ENCODE measurements around the gene P2RX6.

Gene P2RX6

DNA sequence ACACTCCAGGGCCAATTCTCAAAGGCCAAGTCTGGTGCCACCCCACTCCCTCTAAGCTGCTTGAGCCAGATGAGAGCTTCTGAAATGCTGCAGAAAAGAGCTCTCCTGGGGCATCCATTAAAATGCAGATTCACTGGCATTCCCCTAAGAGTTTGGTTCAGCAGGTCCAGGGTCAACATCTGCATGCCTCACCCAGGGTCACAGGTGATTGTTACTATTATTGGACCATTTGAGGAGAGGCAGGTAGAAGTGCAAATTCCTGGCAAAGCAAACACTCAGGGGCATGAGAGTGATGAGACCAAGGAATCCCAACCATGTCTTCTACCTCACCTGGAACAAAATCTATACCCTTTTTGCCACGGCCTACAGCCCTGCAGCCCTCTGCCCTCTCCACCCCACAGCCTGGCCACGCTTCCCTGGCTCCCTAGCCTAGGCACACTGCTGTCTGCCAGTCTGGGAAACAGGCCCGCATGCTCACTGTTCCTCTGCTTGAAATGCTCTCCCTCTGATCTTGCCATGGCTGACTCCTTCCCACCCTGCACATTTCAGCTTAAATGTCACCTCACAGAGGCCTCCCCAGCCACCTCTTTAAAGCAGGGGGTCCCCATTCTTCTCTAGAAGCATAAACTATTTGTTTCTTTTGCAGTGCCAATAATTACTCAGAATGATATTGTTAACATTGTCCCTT lies 4.4 kb upstream of the P2RX6 start:
- DNase-seq (ENCODE audit: insufficient read length, low spot score) (no peak), FAIRE-seq (no peak)

DNA sequence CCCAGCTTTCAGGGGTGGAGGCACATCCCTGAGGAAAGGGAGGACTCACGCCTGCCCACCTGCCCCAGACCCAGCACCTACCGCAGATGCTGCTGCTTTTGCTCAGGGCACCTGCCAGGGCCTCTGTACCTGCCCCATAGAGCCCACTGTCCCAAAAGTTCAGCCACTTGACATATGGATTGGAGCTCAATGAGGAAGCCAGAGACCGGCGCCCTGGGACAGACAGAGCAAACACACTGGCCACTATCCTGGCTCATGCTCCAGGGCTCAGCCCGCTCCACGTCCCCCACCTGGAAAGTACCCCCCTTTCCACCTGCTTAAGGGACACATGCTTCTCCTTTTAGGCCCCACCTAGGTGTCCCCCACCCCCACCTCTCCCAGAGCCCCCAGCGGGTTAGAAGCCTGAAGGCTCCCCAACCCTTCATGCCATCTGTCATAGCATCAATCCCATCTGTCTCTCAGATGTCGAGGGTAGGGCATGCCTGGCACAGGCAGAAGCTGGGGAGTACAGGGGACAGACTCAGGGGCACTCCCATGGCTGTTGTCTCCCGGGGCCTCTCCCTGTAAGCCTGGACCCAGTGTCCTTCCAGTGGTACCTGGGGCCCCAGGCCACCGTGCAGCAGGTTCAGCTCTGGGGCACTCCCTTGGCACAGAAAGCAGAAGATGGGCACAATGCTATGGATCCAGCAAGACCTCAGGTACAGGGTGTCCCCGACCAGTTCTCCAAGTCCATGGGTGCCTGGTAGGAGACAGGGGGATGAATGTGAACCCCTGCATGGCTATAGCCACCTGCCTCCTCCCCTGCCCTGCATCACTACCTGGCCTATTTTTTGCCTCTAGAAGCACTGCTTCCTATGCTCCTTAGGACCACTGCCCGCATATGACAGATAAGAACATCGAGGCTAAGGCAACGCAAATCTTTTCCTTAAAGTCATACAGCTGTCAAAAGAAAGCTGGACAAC lies 2.2 kb upstream of the P2RX6 start:
- FAIRE-seq: no peak
- DNase-seq (ENCODE audit: insufficient read length, low spot score): no peak

DNA sequence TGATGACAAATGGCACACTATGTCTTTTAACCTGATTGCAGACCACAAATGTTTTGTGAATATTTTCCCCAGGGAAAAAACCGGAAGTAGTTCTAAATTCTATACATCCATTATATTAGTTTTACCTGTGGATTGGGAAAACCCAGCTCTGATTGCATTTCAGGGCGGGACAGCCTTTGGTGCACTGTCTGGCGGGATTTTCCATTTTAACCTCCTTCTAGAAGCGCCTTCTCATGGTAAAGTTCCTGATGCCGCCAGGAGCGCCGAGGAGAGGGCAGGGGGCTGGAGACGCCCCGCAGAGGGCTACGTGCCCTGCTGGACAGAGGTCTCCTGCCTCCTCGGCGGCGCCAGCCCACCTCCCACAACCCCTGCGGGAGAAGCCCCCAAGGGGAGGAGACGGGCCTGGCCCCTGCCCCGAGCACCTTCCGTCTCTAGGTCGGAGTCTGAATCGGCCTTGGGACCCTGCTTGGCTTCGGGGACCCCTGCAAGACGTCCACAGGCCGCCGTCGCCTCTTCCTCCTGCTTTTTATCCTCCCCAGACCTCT lies 1.2 kb upstream of the P2RX6 start:
- DNase-seq (ENCODE audit: insufficient read length, low spot score) (no peak), FAIRE-seq (no peak)

DNA sequence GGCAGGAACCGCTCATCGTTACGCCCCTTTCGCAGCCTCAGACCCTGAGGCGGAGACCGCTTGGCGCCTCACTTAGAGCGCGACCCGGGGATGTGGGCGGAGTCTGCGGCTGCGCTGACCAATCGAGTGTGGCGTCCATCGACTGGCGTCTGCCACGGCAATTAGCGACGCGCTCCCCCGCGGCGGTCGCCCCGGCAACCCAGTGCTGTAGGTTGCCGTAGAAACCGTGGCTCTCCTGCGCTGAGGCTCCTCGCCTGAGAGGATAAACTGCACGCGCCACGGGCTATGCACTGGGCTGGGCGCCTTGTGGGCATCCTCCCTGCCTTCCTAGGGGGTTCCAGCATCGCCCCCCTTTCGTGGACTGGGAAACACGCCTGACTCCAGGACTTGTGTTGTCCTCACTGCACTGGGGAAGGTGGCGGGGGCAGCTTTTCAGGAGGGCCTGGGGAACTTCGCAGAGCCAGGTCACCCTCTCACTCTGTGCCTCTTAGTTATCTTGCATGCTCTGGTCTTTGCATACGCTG lies 701 bp upstream of the P2RX6 start:
- FAIRE-seq: peak; percentile 89
- peak; percentile 92 for DNase-seq (ENCODE audit: insufficient read length, low spot score)

DNA sequence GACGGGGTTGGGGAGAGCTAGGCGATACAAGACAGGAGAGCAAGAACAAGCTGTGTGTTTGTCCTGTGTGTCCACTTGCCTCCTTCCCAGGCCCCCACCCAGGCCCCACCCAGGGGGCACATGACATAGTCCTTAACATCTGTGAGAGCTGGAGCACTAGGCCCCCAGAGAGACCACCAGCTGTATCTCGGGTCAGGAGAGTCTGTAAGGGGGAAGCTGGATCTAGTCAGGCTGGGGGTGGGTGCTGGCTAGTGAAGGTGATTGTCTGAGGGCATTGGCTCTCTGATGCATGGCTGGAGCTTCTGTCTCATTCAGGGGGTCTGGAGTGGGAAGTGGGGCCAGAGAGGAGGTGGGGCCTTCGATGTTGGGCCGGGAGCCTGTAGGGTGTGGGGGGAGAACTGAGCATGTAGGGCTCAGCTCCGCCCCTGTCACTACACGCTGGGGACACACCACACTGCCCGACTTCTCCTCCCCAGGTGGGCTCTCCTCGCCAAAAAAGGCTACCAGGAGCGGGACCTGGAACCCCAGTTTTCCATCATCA lies 571 bp downstream of the P2RX6 start:
- DNase-seq (ENCODE audit: insufficient read length, low spot score) (no peak), FAIRE-seq (no peak)

DNA sequence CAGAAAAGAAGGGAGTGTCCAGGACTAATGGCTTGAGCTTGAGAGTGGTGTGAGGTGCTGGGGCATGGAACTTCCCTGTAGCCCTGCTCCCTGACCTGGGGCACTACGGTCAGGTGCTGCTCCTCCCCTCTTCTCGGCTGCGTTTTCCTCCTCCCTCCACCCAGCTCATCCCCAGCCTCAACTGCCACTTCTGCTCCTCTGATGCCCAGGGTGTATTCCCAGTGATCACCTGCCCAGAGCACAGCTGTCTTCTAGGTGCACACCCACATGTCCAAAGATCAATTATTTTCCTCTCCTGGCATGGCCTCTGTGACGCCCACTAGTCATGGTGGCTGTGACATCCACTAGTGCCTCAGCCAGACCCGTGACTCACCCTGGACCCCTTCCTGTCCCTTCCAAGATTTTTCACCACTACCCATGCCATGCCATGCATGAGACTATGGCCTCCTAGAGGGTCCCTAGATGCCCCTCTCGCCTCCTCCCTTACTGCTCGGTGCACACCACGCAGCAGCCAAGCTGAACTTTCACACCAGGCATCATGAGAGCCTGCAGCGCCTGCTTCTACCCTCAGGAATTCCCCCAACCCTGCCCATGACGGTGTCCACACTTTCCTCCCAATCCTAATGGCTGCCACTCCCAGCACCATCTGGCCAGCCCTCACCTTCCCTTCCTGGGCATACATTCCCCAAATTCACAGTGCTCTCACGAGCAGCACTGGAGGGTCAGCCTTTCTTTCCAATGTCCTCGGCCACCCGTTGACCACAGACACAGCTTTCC lies 1.9 kb downstream of the P2RX6 start:
- FAIRE-seq (no peak), DNase-seq (ENCODE audit: insufficient read length, low spot score) (no peak)

DNA sequence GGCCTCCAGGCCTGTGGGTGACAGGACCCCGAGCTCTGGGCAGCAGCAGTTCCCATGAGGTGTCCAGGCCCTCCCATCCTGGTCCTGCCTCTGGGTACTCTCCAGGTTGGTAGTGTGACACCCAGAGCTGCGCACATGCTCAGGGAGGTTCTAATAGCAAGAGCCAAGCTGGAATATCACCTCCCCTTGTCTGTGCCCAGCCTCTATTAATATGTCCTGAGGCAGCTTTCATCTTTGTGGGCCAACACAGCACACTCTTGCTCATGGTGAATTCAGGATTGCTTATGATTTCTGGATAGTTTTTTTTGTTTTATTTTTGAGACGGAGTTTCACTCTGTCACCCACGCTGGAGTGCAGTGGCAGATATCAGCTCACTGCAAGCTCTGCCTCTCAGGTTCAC lies 3.3 kb downstream of the P2RX6 start:
- FAIRE-seq: no peak

DNA sequence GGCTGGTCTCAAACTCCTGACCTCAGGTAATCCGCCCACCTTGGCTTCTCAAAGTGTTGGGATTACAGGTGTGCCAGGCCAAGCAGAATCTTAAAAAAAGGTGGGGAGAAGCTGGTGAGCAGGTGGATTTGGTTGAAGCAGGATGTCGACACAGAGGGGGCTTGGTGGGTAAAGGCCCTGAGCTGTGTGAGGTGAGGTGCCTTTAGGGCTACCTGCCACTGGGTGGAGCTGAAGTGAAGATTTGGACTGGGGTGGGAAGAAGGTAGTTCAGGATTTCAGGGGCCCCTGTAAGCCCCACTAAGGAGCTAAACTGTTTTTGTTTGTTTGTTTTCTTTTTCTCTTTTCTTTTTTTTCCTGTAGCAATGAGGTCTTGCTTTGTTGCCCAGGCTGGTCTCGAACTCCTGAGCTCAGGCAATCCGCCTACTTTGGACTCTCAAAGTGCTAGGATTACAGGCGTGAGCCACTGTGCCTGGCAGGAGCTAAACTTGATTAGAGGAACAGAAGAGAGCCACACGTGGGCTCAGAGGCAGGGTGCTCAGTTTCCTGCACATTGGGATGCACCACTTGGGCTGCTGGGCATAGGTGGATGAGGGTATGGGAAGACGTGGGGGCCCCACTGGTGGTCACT lies 6.0 kb downstream of the P2RX6 start:
- DNase-seq (ENCODE audit: insufficient read length, low spot score) (peak; percentile 53), FAIRE-seq (no peak)

More for the DNA sequence above, 3.3 kb downstream of the P2RX6 start:
- DNase-seq (ENCODE audit: insufficient read length, low spot score): no peak

DNA sequence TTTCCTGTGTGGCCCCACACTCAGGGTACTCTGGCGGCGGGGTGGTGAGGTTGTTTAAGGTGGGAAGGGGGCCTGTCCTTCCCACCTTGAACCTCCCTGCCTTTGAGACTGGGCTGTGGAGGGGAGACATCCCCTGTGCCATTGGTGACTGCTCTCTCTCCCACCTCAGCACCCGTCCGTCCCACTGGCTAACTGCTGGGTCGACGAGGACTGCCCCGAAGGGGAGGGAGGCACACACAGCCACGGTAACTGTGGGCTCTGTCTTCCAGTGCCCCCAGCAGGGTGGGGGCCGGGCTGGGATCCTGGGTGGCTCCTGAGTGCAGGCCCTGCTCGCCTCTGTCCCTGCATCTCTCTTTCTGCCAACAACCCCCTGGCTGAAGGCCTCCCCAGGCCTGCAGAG lies 7.5 kb downstream of the P2RX6 start:
- FAIRE-seq: no peak
- DNase-seq (ENCODE audit: insufficient read length, low spot score): no peak

DNA sequence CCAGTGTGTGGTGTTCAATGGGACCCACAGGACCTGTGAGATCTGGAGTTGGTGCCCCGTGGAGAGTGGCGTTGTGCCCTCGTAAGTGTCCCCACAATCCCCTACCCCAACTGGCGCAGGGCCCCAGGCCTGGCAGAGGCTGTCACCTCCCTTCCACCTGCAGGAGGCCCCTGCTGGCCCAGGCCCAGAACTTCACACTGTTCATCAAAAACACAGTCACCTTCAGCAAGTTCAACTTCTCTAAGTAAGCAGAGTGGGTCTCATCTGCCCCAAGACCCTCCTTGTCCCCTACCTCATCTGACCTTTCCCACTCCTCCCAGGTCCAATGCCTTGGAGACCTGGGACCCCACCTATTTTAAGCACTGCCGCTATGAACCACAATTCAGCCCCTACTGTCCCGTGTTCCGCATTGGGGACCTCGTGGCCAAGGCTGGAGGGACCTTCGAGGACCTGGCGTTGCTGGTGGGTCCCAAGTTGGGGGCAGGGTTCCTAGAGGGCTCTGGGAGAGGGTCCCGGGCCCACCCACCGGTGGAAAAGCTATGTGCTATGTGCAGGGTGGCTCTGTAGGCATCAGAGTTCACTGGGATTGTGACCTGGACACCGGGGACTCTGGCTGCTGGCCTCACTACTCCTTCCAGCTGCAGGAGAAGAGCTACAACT lies 8.1 kb downstream of the P2RX6 start:
- no peak for FAIRE-seq
- DNase-seq (ENCODE audit: insufficient read length, low spot score): no peak

DNA sequence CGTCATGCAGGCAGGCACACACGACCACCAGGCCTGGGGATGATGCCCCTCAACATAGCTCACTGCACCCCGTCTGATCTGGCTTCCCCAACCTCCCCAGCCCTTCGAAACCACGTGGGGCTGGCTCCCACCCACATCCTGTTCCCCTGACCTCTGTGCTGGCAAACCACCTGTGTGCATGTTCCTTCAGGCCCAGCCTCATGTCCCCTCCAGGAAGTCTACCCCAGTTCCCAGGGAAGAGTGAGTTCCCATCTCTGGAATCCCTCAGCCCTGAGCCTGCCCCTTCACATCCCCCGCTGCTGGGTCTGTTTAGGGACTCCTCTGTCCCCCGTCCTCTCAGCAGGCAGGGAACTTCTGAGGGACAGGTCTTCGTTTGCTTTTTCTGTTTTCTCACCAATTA lies 10.3 kb downstream of the P2RX6 start:
- FAIRE-seq (no peak), DNase-seq (ENCODE audit: insufficient read length, low spot score) (no peak)

DNA sequence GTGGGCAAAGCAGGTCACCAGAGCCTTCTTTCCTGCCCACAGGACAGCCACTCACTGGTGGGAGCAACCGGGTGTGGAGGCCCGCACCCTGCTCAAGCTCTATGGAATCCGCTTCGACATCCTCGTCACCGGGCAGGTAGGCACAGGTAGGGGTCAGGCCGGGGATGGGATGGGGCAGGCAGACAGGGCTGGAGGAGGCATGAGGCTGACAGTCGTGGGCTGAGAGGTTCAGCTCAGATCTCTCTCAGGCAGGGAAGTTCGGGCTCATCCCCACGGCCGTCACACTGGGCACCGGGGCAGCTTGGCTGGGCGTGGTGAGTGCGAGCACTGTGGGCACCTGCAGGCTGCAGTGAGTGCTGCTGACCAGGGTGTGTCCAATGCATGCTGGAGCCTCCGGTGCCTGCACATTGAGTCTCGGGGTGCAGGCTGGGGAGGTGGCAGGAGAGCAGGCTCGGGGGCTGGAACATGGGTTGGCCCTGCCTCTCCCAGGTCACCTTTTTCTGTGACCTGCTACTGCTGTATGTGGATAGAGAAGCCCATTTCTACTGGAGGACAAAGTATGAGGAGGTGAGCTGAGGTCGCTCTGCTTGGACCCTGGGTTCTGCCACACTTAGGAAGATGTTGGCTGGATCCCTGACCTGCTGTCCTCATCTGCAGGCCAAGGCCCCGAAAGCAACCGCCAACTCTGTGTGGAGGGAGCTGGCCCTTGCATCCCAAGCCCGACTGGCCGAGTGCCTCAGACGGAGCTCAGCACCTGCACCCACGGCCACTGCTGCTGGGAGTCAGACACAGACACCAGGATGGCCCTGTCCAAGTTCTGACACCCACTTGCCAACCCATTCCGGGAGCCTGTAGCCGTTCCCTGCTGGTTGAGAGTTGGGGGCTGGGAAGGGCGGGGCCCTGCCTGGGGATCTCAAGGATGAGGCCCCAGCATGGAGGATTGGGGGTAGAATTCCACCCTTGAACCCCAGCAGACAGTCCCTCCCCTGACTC lies 11.1 kb downstream of the P2RX6 start:
- no peak for DNase-seq (ENCODE audit: insufficient read length, low spot score)
- FAIRE-seq: no peak

DNA sequence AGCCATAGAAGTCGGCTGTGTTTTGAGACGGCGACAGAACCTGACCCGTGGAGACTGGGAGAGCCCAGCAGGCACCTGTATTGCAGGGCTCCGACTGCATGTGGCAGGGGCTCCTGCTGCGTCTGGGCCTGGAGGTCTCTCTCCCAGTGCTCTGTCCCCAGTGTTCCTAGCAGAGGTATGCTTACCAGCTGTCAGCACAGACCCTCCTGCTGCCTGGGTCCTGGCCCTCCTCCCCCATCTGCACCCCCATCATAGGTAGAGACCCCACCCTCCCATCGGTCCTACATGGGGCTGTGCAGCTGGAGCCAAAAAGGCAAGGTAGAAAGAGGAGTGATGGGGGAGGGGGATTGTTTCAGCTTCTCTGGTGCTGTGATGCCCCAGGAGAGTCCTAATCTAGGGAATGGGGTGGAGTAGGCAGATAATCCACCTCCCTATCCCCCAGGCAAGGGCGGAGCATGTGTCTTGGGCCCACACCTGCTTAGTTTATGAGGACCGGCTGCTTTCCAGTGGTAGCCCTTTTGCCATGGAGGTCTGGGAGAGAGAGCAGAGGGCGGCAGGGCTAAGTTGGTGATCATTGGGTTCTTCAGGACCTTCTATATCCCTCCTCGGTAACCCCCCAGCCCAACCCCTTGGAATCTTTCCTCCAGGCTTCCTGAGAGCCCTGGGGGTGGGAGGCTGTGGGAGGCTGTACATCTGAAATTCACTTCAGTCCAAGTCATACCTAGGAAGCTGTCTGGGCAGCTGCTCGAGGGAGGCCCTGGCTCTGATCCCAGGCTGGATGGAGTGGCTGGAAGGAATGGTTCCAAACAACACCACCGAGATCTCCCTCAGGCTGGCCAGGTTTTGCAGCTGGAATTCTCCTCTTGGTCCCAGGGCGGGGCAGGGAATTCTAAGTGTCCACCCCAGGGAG lies 12.1 kb downstream of the P2RX6 start:
- no peak for FAIRE-seq
- DNase-seq (ENCODE audit: insufficient read length, low spot score): no peak

DNA sequence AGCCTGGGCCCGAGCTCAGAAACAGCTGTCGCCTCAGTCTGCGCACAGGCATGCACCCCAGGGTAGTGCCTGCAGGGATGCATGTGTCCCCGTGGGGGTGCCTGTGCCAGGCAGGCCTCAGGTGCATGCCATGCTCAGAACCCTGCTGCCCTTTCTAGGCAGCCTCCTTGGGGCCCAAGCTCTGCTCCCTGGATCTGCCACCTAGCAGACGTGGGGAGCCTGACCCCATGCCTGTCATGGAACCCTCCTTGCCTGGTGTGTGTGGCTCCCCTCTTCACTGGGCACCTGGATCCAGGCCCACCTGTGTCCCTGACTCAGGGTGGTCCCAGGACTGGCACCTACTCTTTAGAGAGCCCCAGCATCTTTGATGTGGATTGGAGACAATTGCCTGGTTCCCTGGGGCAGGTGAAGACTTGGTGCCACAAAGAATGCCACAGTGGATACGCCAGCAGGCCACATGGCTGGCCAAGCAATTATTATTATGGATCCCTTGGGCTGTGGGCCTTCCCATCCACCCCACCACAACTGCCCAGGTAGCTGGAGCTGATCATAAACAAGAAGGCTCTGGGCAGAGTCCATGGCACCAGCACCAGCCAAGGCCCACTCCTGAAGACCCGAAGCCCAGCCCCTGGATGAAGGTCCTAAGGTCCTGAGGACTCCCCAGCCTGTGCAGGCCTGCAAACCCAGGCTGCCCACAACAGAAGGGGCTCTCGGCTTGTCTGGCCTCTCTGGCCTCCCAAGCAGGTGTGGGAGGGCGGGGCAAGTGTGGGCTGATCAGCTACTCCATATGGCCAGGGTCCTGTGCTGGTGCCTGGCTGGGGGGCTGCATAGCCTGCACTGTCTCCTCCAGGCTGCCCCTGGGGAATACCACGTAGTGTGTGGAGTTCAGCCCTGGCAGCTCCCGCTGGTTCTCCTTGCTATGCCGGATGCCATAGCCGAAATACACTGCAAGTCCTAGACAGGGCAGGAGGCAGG lies 13.6 kb downstream of the P2RX6 start:
- FAIRE-seq: no peak
- no peak for DNase-seq (ENCODE audit: insufficient read length, low spot score)

DNA sequence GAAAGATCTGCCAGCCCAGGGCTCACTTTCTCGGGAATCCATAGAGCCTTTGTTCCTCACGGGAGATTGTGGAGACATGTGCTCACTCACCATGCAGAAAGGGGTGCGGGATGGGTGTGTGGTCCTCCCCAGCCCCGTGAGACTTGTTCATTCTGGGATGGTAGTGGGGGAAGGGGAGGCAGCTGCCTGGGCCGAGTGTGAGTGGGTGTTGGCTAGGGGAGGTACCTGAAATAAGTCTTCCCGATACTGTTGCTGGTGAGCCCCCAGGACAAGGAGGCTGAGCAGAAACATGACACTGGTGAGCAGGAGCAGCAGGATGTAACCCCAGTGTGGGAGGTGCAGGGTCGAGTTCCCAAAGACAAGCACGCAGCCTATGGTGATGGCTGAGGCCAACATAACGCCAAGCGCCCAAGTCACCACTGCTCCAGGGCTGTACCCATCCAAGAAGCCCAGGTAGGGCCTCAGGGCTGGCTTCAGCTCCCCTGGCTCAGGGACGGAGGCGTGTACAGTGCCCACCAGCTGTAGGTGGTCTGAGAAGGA lies 14.6 kb downstream of the P2RX6 start:
- FAIRE-seq (no peak), DNase-seq (ENCODE audit: insufficient read length, low spot score) (no peak)

DNA sequence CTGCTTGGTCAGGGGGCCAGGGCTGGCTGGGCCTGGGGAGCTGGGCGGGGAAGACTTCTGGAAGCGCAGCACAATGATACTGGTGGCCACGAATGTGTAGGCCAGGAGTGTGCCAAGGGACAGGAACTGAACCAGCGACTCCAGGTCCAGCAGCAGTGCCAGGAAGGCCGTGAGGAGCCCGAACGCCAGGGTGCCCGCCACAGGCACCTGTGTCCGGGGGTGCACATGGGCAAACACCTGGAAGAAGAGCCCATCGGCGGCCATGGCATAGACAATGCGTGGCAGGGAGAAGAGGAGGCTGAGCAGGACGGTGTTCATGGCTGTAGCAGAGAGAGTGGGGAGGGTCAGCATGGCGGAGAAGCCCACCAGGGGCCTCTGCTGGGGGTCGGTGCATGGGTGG lies 15.1 kb downstream of the P2RX6 start:
- DNase-seq (ENCODE audit: insufficient read length, low spot score) (no peak), FAIRE-seq (no peak)

Data from GM19239 (cell line).